ENCODE results near the gene PAM16. TPM values are rescaled to one million over a fixed set of nuclear protein-coding genes. Genes with fewer than 3 reads are reported as not detected.

Gene PAM16
- total RNA-seq, 1 experiment from 2014 or later = 104 TPM

DNA sequence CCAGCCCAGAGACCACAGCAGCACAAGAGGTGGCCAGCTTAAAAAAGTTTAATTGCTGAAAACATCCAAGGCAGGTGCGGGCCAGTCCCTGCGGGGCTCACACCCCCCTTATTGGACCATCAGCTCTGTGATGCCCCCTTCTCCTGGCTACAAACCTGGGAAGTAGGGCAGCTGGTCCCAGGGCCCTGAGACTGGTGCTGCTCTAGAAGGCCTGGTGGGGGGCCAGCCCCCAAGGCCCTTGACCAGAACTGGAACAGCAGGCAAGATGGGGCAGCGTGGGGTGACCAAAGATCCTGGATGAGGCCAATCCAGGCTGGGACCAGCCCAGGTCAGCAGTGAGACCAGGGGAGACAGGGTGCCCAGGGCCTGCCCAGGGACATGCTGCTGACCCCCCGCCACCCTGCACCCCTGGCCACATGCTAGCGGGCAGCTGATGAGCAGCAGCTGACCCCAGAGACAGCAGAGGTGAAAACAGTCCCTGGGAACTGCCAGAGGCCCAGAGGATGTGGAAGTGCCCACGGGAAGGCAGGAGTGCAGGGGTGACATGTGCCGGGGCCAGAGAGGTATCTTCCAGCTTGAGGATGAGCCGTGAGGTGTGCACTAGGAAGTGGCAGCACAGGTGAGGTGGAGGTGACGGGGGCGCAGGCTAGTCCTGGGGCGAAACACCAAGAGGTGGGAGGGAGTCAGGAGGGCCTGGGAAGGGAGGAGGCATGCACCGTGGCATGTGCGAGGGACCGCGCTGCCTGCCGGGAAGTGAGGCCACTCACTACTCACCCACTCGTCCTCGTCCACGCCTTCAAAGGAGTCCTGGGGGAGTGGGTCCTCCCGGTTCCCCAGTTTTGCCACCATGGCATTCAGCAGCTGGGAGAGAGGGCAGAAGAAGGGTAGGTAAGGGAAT lies 3.6 kb upstream of the PAM16 start:
- ChIA-PET POLR2A (interaction anchor here (0.6 to 0.7 kb wide), 2 partner anchors 32 to 211 kb away, joined by 4 to 7 read pairs; no protein-coding TSS in a partner anchor), CTCF (interaction anchor here (0.7 kb wide), 1 partner anchor 50 kb away, joined by 4 read pairs; no protein-coding TSS in a partner anchor)
- DNase-seq (ENCODE audit: low read depth, low spot score) (no peak), ATAC-seq (no peak)
- no peaks in the 10 kb centered on the region for H3K36me3 ChIP-seq (ENCODE audit: control insufficient read depth, insufficient read depth, low read length)
- H3K27ac ChIP-seq (ENCODE audit: low read length) = no peak overlapping the region
- peaks cover 8% of the 10 kb centered on the region; the same call in 1 of the 2 replicates for H3K4me1 ChIP-seq (ENCODE audit: control insufficient read depth, insufficient read depth, low read length)
- no peaks in the 10 kb centered on the region for H3K9me3 ChIP-seq (ENCODE audit: control insufficient read depth, insufficient read depth, low read depth, low read length)
- TF ChIP-seq, protein P1, sequence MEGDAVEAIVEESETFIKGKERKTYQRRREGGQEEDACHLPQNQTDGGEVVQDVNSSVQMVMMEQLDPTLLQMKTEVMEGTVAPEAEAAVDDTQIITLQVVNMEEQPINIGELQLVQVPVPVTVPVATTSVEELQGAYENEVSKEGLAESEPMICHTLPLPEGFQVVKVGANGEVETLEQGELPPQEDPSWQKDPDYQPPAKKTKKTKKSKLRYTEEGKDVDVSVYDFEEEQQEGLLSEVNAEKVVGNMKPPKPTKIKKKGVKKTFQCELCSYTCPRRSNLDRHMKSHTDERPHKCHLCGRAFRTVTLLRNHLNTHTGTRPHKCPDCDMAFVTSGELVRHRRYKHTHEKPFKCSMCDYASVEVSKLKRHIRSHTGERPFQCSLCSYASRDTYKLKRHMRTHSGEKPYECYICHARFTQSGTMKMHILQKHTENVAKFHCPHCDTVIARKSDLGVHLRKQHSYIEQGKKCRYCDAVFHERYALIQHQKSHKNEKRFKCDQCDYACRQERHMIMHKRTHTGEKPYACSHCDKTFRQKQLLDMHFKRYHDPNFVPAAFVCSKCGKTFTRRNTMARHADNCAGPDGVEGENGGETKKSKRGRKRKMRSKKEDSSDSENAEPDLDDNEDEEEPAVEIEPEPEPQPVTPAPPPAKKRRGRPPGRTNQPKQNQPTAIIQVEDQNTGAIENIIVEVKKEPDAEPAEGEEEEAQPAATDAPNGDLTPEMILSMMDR (IDR thresholded peaks at IDR 0.05) = no peak
- no peak for TF ChIP-seq POLR2AphosphoS5 (IDR thresholded peaks at IDR 0.05; ENCODE audit: low read depth, low read length)
- TF ChIP-seq TCF7L2 (IDR thresholded peaks at IDR 0.05; ENCODE audit: low read depth, low read length) = no peak
- no peak for TF ChIP-seq SIN3A (IDR thresholded peaks at IDR 0.05; ENCODE audit: borderline replicate concordance, insufficient read depth, low read depth, low read length)
- TF ChIP-seq, protein P2, sequence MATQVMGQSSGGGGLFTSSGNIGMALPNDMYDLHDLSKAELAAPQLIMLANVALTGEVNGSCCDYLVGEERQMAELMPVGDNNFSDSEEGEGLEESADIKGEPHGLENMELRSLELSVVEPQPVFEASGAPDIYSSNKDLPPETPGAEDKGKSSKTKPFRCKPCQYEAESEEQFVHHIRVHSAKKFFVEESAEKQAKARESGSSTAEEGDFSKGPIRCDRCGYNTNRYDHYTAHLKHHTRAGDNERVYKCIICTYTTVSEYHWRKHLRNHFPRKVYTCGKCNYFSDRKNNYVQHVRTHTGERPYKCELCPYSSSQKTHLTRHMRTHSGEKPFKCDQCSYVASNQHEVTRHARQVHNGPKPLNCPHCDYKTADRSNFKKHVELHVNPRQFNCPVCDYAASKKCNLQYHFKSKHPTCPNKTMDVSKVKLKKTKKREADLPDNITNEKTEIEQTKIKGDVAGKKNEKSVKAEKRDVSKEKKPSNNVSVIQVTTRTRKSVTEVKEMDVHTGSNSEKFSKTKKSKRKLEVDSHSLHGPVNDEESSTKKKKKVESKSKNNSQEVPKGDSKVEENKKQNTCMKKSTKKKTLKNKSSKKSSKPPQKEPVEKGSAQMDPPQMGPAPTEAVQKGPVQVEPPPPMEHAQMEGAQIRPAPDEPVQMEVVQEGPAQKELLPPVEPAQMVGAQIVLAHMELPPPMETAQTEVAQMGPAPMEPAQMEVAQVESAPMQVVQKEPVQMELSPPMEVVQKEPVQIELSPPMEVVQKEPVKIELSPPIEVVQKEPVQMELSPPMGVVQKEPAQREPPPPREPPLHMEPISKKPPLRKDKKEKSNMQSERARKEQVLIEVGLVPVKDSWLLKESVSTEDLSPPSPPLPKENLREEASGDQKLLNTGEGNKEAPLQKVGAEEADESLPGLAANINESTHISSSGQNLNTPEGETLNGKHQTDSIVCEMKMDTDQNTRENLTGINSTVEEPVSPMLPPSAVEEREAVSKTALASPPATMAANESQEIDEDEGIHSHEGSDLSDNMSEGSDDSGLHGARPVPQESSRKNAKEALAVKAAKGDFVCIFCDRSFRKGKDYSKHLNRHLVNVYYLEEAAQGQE (IDR thresholded peaks at IDR 0.05; ENCODE audit: insufficient read depth in 1 of 2, low read depth in 2 of 2, low read length in 1 of 2) = no peak
- H3K4me3 ChIP-seq (ENCODE audit: low read depth in 2 of 2, low read length in 2 of 2) = no peak overlapping the region
- intact Hi-C loops (cut with micrococcal nuclease; ENCODE audit: unreplicated experiment) = no loop called here
- H3K27me3 ChIP-seq (ENCODE audit: control insufficient read depth, insufficient read depth, low read length) = no peaks in the 10 kb centered on the region
- in situ Hi-C loops (cut with HindIII; ENCODE audit: low pct_unique_long_range_greater_than_20kb, low sequenced_read_pairs) = no loop called here
- no TSS peak for BruUV-seq (replicated peaks)

- ATAC-seq (no peak), DNase-seq (ENCODE audit: low read depth, low spot score) (no peak)
- in situ Hi-C loops (cut with HindIII; ENCODE audit: low pct_unique_long_range_greater_than_20kb, low sequenced_read_pairs) = no loop called here
- Histone ChIP-seq H3K4me3 (ENCODE audit: low read depth in 2 of 2, low read length in 2 of 2) (no peak overlapping the region), H3K9me3 (ENCODE audit: control insufficient read depth, insufficient read depth, low read depth, low read length) (no peaks in the 10 kb centered on the region), H3K36me3 (ENCODE audit: control insufficient read depth, insufficient read depth, low read length) (no peaks in the 10 kb centered on the region), H3K4me1 (ENCODE audit: control insufficient read depth, insufficient read depth, low read length) (peaks cover 13% of the 10 kb centered on the region; the same call in 1 of the 2 replicates), H3K27me3 (ENCODE audit: control insufficient read depth, insufficient read depth, low read length) (no peaks in the 10 kb centered on the region), H3K27ac (ENCODE audit: low read length) (no peak overlapping the region)
- no TSS peak for BruUV-seq (replicated peaks)
- ChIA-PET CTCF (no interaction called here), POLR2A (no interaction called here)
- TF ChIP-seq, protein P1 (IDR thresholded peaks at IDR 0.05) = no peak
- intact Hi-C loops (cut with micrococcal nuclease; ENCODE audit: unreplicated experiment) = no loop called here
Observed at GRCh38 chr16:4353675-4354074, 2.6 kb upstream of the PAM16 start.

Data from Panc1 (cell line).